ENCODE measurements around the gene KCNB1.
A peak's percentile ranks its signal among the peaks of the same experiment; 100 is the strongest.

The KCNB1 gene

GRCh38 chr20:49384437-49385434 is 97.7 kb downstream of the KCNB1 start:
- DNase-seq: peak; percentile 68 to 75

DNA sequence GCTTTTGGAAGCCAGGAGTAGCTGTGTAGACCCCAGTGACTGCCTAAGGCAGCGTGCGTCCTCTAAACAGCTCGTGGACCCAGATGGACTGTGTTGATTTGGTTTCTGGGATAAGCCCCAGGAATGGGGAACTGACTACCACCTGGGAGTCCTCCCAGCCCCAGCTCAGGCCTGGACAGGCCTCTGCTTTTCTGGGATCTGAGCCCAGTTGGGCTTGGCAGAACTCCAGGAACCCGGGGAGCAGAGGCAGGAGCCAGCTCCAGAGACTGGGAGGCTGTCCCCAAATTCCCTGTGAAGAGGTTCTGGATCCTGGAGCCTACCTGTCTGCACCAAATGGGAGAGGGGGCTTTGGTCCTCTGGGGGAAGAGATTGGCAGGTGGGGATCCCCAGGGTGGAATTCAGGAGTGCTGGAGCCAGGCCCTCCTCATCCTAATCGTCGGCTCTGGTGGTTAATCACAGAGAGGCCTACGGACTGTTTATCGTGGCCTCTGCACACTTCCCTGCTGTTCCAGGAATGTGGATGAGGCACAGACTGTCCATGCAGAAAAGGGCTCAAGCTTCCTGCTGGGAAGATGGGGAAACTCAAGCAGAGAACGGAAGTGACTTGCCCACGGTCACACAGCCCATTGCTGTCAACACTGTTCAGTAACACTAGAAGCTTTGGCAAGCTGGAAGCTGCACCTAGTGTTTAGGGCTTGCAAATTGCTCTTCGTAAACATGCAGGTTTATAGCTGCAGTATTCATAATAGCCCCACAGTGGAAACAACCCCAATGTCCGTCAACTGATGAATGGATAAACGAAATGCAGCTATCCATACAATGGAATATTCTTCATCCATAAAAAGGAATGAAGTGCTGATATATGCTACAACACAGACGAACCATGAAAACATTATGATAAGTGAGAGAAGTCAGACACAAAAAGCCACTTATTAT is 100.6 kb downstream of the KCNB1 start:
- DNase-seq: no peak

- DNase-seq: no peak
Observed at GRCh38 chr20:49380337-49380780, 102.1 kb downstream of the KCNB1 start.

- DNase-seq: no peak
Observed at GRCh38 chr20:49379338-49379737, 103.1 kb downstream of the KCNB1 start.

GRCh38 chr20:49377326-49377725 is 105.1 kb downstream of the KCNB1 start:
- no peak for DNase-seq

DNA sequence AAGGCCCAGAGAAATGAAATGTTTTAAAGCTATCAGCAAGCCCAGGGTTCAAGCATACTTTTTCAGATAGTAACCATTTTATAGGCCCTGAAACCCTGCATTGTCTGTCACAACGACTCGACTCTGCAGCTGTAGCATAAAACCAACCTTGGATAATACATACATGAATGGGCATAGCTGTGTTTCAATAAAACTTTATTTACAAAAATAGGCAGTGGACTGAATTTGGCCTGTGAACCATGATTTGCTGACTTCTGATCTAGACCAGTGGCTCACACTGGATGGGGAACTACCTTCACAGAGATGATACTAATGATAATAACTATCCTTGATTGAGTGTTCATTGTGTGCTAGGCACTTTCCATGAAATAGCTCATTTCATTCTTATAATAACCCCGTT is 107.3 kb downstream of the KCNB1 start:
- no peak for DNase-seq

GRCh38 chr20:49372095-49372734 is 110.3 kb downstream of the KCNB1 start:
- no peak for DNase-seq

DNA sequence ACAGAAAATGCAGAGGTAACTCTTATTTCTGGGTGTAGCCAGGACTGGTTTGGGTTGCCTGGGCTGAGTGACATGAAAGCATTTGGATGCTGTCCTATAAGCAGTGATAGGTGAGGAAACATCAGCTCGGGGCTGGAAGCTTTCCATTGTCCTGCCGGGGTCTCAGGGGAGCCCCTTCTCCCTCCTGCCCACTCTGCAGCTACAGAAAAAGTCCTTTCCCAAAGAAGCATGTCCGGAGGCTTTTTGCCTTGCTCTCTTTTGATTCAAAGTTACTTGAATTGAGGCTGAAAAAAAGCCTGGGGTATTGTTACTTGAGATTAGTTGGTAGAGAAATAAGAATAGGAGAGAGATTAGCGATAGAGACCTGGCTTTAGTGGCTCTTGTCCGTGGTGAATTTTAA is 113.9 kb downstream of the KCNB1 start:
- DNase-seq: no peak

DNA sequence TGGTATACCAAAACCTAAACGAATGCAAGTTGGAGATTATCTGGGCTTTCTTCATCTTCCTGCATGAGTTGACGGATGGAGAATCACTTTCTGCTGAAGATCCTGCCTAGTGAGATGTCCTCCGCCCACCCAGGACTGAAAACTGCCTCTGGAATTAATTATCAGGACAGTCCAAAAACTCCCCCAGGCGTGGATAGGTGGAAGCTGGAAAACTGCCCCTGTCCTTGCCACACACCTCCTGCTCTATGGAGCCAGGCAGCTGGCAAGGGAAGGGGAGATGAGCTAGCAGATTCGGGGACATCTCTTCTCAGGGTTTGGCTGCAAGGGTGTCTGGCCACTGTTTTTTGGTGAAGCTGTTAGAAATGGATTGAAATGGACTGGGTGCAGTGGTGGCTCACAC is 115.4 kb downstream of the KCNB1 start:
- DNase-seq: no peak

DNA sequence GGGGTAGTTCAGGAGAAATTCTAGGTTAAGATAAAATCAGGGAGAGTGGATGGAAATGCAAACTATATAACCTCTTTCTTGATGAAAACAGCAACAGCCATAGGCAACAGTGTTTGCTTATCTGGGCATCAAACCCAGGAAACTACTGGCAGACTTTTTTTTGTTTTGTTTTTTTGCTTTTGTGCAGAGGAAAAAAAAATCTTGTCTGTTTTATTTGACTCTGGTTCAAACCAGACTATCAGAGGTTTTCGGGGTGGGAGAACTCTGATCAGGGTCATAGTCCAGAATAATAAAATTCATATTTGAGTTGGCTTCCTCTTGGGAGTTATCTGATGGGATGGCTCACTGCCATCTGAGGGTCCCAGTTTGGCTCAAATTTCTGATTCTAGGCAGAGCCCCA is 115.8 kb downstream of the KCNB1 start:
- no peak for DNase-seq

DNA sequence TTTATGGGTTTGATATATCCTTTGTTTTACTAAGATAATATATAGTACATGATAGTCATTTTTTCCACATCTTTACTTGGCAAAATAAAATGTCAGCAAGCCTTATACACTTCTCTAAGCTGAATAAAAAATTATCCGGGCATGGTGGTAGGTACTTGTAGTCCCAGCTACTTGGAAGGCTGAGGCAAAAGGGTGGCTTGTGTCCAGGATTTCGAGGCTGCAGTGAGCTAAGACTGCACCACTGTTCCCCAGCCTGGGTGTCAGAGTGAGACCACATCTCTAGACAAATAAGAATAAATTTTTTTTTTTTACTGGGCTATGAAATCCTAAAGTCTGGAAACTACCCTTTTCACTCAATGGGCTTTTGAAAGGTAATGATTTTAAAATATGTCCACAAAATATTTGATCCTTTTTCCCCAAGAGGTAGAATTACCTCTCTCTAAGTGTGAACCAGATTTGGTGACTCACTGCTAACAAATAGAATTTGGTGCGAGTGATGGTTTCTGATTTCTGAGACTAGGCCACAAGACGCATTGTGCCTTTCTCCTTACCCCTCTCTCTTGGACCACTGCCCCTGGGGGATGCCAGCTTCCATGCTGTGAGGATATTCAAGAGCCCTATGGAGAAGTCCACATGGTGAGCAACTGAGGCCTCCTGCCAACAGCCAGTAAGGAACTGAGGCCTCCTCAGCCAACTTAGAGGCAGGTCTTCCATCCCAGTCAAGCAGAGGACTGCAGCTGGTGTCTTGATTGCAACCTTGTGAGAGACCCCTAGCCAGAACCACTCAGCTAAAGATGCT is 120.4 kb downstream of the KCNB1 start:
- DNase-seq: no peak

- DNase-seq: no peak
Observed at GRCh38 chr20:49360242-49360968, 122.1 kb downstream of the KCNB1 start.

DNA sequence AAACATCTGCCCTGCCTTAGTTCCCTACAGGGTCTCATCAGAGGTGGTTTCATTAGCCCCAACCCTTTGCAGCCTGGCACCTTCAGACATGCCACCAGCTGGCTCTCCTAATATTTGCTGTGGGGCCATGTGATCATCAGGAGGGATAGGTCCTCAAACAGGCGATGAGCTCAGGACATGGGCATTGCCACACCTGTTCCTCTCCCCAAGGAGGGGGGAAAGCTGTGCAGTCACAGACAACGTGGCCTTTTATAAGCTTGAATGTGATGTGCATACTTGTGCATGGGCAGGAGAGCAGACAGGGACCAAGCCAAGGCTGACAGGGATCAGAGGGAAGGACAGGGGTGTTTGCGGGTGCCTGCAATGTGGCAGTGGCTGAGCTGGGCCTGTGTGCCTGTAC is 125.8 kb downstream of the KCNB1 start:
- DNase-seq: no peak

DNA sequence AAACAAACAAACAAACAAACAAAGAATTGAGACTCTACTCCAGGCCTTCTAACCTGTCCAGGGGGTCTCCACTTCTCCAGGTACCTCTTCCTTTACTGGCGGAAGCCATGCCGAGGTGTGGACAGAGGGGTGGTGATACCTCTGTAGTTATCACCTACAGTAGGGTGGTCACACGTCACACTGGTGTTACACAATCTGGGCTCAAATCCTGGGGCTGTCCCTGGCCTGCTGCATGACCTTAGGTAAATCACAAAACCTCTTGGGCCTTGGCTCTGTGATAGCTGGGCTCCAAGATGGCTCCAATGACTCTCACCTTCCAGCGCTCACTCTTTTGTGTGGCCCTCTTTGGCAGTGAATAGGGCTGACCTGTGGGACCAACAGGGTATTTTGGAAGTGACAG is 127.8 kb downstream of the KCNB1 start:
- DNase-seq: no peak

DNA sequence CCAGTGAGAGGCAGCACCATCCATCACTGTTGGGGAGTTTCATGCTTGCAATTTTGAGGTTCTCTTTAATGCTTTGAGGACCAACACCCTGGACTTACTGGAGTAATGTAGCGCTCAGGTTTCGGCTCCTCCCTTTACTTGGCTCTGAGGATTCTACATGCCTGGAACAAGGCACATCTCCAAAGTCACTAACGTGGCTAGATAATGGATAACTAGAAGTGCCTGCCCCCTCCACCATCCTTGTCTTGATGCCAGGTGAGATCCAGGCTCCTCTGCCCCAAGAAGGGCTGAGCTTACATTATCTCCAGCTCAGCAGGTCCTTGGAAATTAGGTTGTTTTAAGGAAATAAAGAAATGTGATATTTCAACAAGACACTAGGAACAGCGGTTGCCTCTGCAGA is 129.1 kb downstream of the KCNB1 start:
- no peak for DNase-seq

GRCh38 chr20:49352751-49353150 is 129.7 kb downstream of the KCNB1 start:
- no peak for DNase-seq

GRCh38 chr20:49351775-49352174 is 130.7 kb downstream of the KCNB1 start:
- DNase-seq: no peak

DNA sequence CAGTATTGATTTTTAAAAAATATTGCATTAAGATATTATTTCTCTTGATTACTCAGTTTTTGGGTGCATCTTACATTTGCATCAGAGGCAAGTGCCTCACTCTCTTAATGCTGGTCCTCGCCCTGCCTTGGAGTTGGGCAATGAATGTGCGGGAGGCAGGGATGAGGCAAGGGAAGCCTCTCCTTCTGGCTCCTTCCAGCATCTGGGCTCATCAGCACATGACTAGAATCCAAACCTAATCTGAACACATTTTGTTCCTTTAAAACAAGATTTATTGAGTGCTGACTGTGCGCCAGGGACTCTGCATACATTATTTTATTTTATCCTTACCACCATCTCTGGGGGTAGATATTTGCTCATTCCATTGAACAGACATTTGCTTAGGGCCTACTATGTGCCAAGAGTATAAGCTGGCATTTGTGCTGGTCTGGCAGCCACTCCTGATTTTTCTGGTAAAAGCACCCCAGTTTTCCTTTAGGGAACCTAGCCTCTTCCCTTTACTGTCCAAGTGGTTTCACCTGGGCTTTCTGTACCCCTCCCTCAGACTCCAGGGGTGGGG is 132.7 kb downstream of the KCNB1 start:
- no peak for DNase-seq

GRCh38 chr20:49349078-49349477 is 133.4 kb downstream of the KCNB1 start:
- DNase-seq: no peak

GRCh38 chr20:49348563-49348962 is 133.9 kb downstream of the KCNB1 start:
- DNase-seq: no peak

GRCh38 chr20:49347156-49347555 is 135.3 kb downstream of the KCNB1 start:
- DNase-seq: no peak

Data from Kasumi-1 (cell line).